ENCODE data around the gene RAB11FIP5. TPM values are rescaled to one million over a fixed set of nuclear protein-coding genes. Genes with fewer than 3 reads are reported as not detected.
"Not testable (repeated sequence)": the region's sequence is repeated elsewhere in the genome, so short reads cannot be mapped to it uniquely, and the experiment has no call there.

Gene RAB11FIP5
- total RNA-seq, 4 donors from 2014 or later = 24.9 to 39.5 (median 29.1) TPM

GRCh38 chr2:73122536-73122935, 9.8 kb upstream of the RAB11FIP5 start:
- WGBS = 19% methylated on average over 1 of the region's 1 CpG
- H3K27ac ChIP-seq = no peak overlapping the region
- H3K36me3 ChIP-seq = no peaks in the 10 kb centered on the region
- H3K9me3 ChIP-seq = no peaks in the 10 kb centered on the region
- no peaks in the 10 kb centered on the region for H3K4me1 ChIP-seq
- no peak for DNase-seq (ENCODE audit: low spot score in 2 of 2)
- no peak overlapping the region for H3K4me3 ChIP-seq
- peaks cover 2% of the 10 kb centered on the region for H3K27me3 ChIP-seq
- no peak for TF ChIP-seq POLR2A (IDR thresholded peaks at IDR 0.05)
- no peak for TF ChIP-seq POLR2AphosphoS5 (IDR thresholded peaks at IDR 0.05)
- no peak for TF ChIP-seq CTCF (IDR thresholded peaks at IDR 0.05)
- no peak for TF ChIP-seq EP300 (IDR thresholded peaks at IDR 0.05)

- H3K4me3 ChIP-seq; H3K27me3 ChIP-seq; H3K4me1 ChIP-seq; H3K9me3 ChIP-seq; H3K36me3 ChIP-seq; DNase-seq (ENCODE audit: low spot score in 2 of 2); H3K27ac ChIP-seq: not testable (repeated sequence)
- 91% methylated on average over 11 of the region's 11 CpGs for WGBS
These were observed 7.0 kb upstream of the RAB11FIP5 start for GRCh38 chr2:73119611-73120239.

GRCh38 chr2:73117441-73117840, 4.7 kb upstream of the RAB11FIP5 start:
- Histone ChIP-seq H3K27ac (no peak overlapping the region), H3K4me1 (peaks cover 7% of the 10 kb centered on the region), H3K9me3 (no peaks in the 10 kb centered on the region), H3K4me3 (no peak overlapping the region), H3K27me3 (no peaks in the 10 kb centered on the region), H3K36me3 (no peaks in the 10 kb centered on the region)
- TF ChIP-seq POLR2AphosphoS5 (IDR thresholded peaks at IDR 0.05) (no peak), CTCF (IDR thresholded peaks at IDR 0.05) (no peak), POLR2A (IDR thresholded peaks at IDR 0.05) (no peak), EP300 (IDR thresholded peaks at IDR 0.05) (no peak)
- 54% methylated on average over 1 of the region's 1 CpG for WGBS
- DNase-seq (ENCODE audit: low spot score in 2 of 2) = no peak

- H3K4me1 ChIP-seq = peaks cover 17% of the 10 kb centered on the region
- H3K4me3 ChIP-seq = no peak overlapping the region
- no peaks in the 10 kb centered on the region for H3K27me3 ChIP-seq
- H3K36me3 ChIP-seq = no peaks in the 10 kb centered on the region
- TF ChIP-seq POLR2A (IDR thresholded peaks at IDR 0.05) = no peak
- TF ChIP-seq POLR2AphosphoS5 (IDR thresholded peaks at IDR 0.05) = no peak
- no peak for TF ChIP-seq CTCF (IDR thresholded peaks at IDR 0.05)
- TF ChIP-seq EP300 (IDR thresholded peaks at IDR 0.05) = no peak
- no peaks in the 10 kb centered on the region for H3K9me3 ChIP-seq
- no peak overlapping the region for H3K27ac ChIP-seq
- DNase-seq (ENCODE audit: low spot score in 2 of 2) = no peak
- WGBS = 64% methylated on average over 8 of the region's 8 CpGs
These were observed 3.6 kb upstream of the RAB11FIP5 start for GRCh38 chr2:73116182-73116960.

- H3K27ac ChIP-seq = no peak overlapping the region
- no peaks in the 10 kb centered on the region for H3K27me3 ChIP-seq
- 89% methylated on average over 4 of the region's 4 CpGs for WGBS
- no peak overlapping the region for H3K4me3 ChIP-seq
- peaks cover 36% of the 10 kb centered on the region for H3K4me1 ChIP-seq
- H3K9me3 ChIP-seq = no peaks in the 10 kb centered on the region
- H3K36me3 ChIP-seq = no peaks in the 10 kb centered on the region
- TF ChIP-seq POLR2AphosphoS5 (IDR thresholded peaks at IDR 0.05) = no peak
- no peak for TF ChIP-seq POLR2A (IDR thresholded peaks at IDR 0.05)
- TF ChIP-seq CTCF (IDR thresholded peaks at IDR 0.05) = no peak
- no peak for TF ChIP-seq EP300 (IDR thresholded peaks at IDR 0.05)
- no peak for DNase-seq (ENCODE audit: low spot score in 2 of 2)
These were observed 1.6 kb upstream of the RAB11FIP5 start for GRCh38 chr2:73114273-73114867.
